WTC11 (cell line): ENCODE results near the gene UTP11. TPM values are rescaled to one million over a fixed set of nuclear protein-coding genes. Genes with fewer than 3 reads are reported as not detected.

Source experiments
- ATAC-seq: fragments of 200-7000 bp; cut with Tn5 transposase; 2 replicates; pipeline ENCODE4 v1.10.0; 2021; ENCODE audit warnings: mild to moderate bottlenecking, moderate library complexity
- CTCF ChIA-PET: fragments of 300-600 bp; sonication (Branson Sonifier 250); formaldehyde crosslinking; loops from one replicate; lab custom pipeline; 2021; ENCODE audit warnings: antibody characterized with exemption; lab: Charles Lee
- POLR2A ChIA-PET: fragments of 350-600 bp; sonication (Branson Sonifier 250); formaldehyde crosslinking; loops from one replicate; lab custom pipeline; 2021; ENCODE audit warnings: antibody characterized with exemption; lab: Charles Lee
- DNase-seq: peaks from one replicate; pipeline ENCODE4 v3.0.0; 2021; ENCODE audit warnings: low spot score
- H3K27ac Mint-ChIP-seq: 2 replicates; pipeline ENCODE4 v1.8.0; 2021; ENCODE audit warnings: mixed read lengths
- H3K27me3 Mint-ChIP-seq: 2 replicates; pipeline ENCODE4 v1.8.0; 2021; ENCODE audit warnings: low read depth, mild to moderate bottlenecking, moderate library complexity, mixed read lengths
- H3K36me3 Mint-ChIP-seq: 2 replicates; pipeline ENCODE4 v1.8.0; 2021; ENCODE audit warnings: mixed read lengths
- H3K4me1 Mint-ChIP-seq: 2 replicates; pipeline ENCODE4 v1.8.0; 2022; ENCODE audit warnings: mixed read lengths
- H3K4me3 Mint-ChIP-seq: 2 replicates; pipeline ENCODE4 v1.8.0; 2021; ENCODE audit warnings: mild to moderate bottlenecking, moderate library complexity, mixed read lengths
- H3K9me3 Mint-ChIP-seq: 2 replicates; pipeline ENCODE4 v1.8.0; 2021; ENCODE audit warnings: mixed read lengths
- CREB1 ChIP-seq: sonication (generic); formaldehyde crosslinking; IDR thresholded peaks from 2 replicates; pipeline ENCODE4 v1.8.0; 2023; ENCODE audit warnings: mild to moderate bottlenecking, missing genetic modification reagents
- ELF4 ChIP-seq: sonication (generic); formaldehyde crosslinking; IDR thresholded peaks from 2 replicates; pipeline ENCODE4 v1.8.1; 2022; ENCODE audit warnings: low read depth, mild to moderate bottlenecking, moderate library complexity, missing genetic modification reagents
- ETV6 ChIP-seq: sonication (generic); formaldehyde crosslinking; IDR thresholded peaks from 2 replicates; pipeline ENCODE4 v1.8.1; 2022; ENCODE audit warnings: mild to moderate bottlenecking, missing genetic modification reagents
- RELA ChIP-seq: sonication (generic); formaldehyde crosslinking; IDR thresholded peaks from 2 replicates; pipeline ENCODE4 v1.8.1; 2022; ENCODE audit warnings: missing genetic modification reagents, mild to moderate bottlenecking, borderline replicate concordance
- TCF7 ChIP-seq: sonication (generic); formaldehyde crosslinking; IDR thresholded peaks from 2 replicates; pipeline ENCODE4 v1.8.0; 2022; ENCODE audit warnings: mild to moderate bottlenecking, low read depth, missing genetic modification reagents, moderate library complexity
- total RNA-seq: library from RNA; stranded (reverse); gene quantifications from 3 replicates; pipeline ENCODE4 v1.2.3, GENCODE V29; 2021
- TF ChIP-seq, protein P1 (sequence below): sonication (generic); formaldehyde crosslinking; IDR thresholded peaks from 2 replicates; pipeline ENCODE4 v1.8.0; 2022; ENCODE audit warnings: missing genetic modification reagents
- TF ChIP-seq, protein P2 (sequence below): sonication (generic); formaldehyde crosslinking; IDR thresholded peaks from 2 replicates; pipeline ENCODE4 v1.8.1; 2023; ENCODE audit warnings: mild to moderate bottlenecking, missing genetic modification reagents, borderline replicate concordance
- TF ChIP-seq, protein P3 (sequence below): sonication (generic); formaldehyde crosslinking; conservative IDR thresholded peaks from 2 replicates; pipeline ENCODE4 v1.8.1; 2023; ENCODE audit warnings: mild to moderate bottlenecking, low read depth, missing genetic modification reagents, moderate library complexity
- TF ChIP-seq, protein P4 (sequence below): sonication (generic); formaldehyde crosslinking; IDR thresholded peaks from 2 replicates; pipeline ENCODE4 v1.8.0; 2022; ENCODE audit warnings: mild to moderate bottlenecking, missing genetic modification reagents

The UTP11 gene
- total RNA-seq, 1 experiment from 2014 or later: 42.2 TPM

DNA sequence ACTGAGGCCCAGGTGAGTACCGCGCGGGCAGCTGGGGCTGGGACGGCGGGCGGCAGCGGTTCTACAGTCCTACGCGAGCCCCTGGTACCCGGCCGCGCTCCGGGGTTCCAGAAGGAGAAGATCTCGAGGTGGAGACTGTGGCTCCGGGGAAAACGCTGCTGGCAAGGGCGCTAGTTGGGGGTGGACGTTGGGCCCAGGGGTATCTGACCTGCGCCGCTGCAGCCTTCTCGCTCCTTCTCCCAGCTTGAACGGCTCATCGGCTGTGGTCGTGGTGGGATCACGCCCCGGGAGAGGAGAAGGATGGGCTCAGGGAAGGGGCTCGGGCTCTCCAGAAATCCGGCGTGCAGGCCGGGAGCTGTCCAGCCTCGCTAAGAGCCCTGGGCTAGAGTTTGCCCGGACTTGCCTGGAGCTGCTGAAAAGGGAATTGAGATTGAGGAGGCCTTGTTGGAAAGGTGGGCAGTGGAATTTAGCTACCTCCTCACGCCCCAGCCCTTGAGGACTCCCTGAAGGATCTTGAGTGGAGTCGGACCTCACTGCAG is 35.1 kb downstream of the UTP11 start (continued):
- TF ChIP-seq, protein P1, sequence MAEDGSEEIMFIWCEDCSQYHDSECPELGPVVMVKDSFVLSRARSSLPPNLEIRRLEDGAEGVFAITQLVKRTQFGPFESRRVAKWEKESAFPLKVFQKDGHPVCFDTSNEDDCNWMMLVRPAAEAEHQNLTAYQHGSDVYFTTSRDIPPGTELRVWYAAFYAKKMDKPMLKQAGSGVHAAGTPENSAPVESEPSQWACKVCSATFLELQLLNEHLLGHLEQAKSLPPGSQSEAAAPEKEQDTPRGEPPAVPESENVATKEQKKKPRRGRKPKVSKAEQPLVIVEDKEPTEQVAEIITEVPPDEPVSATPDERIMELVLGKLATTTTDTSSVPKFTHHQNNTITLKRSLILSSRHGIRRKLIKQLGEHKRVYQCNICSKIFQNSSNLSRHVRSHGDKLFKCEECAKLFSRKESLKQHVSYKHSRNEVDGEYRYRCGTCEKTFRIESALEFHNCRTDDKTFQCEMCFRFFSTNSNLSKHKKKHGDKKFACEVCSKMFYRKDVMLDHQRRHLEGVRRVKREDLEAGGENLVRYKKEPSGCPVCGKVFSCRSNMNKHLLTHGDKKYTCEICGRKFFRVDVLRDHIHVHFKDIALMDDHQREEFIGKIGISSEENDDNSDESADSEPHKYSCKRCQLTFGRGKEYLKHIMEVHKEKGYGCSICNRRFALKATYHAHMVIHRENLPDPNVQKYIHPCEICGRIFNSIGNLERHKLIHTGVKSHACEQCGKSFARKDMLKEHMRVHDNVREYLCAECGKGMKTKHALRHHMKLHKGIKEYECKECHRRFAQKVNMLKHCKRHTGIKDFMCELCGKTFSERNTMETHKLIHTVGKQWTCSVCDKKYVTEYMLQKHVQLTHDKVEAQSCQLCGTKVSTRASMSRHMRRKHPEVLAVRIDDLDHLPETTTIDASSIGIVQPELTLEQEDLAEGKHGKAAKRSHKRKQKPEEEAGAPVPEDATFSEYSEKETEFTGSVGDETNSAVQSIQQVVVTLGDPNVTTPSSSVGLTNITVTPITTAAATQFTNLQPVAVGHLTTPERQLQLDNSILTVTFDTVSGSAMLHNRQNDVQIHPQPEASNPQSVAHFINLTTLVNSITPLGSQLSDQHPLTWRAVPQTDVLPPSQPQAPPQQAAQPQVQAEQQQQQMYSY (CRISPR knock-in tag): 0 out of 2 replicates have a peak, but pooled peaks have one; percentile 34
- 0 out of 2 replicates have a peak, but pooled peaks have one; percentile 46 for TF ChIP-seq CREB1 (CRISPR knock-in tag)
- no peak for TF ChIP-seq ELF4 (CRISPR knock-in tag)
- TF ChIP-seq, protein P2, sequence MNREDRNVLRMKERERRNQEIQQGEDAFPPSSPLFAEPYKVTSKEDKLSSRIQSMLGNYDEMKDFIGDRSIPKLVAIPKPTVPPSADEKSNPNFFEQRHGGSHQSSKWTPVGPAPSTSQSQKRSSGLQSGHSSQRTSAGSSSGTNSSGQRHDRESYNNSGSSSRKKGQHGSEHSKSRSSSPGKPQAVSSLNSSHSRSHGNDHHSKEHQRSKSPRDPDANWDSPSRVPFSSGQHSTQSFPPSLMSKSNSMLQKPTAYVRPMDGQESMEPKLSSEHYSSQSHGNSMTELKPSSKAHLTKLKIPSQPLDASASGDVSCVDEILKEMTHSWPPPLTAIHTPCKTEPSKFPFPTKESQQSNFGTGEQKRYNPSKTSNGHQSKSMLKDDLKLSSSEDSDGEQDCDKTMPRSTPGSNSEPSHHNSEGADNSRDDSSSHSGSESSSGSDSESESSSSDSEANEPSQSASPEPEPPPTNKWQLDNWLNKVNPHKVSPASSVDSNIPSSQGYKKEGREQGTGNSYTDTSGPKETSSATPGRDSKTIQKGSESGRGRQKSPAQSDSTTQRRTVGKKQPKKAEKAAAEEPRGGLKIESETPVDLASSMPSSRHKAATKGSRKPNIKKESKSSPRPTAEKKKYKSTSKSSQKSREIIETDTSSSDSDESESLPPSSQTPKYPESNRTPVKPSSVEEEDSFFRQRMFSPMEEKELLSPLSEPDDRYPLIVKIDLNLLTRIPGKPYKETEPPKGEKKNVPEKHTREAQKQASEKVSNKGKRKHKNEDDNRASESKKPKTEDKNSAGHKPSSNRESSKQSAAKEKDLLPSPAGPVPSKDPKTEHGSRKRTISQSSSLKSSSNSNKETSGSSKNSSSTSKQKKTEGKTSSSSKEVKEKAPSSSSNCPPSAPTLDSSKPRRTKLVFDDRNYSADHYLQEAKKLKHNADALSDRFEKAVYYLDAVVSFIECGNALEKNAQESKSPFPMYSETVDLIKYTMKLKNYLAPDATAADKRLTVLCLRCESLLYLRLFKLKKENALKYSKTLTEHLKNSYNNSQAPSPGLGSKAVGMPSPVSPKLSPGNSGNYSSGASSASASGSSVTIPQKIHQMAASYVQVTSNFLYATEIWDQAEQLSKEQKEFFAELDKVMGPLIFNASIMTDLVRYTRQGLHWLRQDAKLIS (CRISPR knock-in tag): peak; percentile 16; the same call in 1 of the 2 replicates
- TF ChIP-seq, protein P3, sequence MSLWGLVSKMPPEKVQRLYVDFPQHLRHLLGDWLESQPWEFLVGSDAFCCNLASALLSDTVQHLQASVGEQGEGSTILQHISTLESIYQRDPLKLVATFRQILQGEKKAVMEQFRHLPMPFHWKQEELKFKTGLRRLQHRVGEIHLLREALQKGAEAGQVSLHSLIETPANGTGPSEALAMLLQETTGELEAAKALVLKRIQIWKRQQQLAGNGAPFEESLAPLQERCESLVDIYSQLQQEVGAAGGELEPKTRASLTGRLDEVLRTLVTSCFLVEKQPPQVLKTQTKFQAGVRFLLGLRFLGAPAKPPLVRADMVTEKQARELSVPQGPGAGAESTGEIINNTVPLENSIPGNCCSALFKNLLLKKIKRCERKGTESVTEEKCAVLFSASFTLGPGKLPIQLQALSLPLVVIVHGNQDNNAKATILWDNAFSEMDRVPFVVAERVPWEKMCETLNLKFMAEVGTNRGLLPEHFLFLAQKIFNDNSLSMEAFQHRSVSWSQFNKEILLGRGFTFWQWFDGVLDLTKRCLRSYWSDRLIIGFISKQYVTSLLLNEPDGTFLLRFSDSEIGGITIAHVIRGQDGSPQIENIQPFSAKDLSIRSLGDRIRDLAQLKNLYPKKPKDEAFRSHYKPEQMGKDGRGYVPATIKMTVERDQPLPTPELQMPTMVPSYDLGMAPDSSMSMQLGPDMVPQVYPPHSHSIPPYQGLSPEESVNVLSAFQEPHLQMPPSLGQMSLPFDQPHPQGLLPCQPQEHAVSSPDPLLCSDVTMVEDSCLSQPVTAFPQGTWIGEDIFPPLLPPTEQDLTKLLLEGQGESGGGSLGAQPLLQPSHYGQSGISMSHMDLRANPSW: no peak
- TF ChIP-seq, protein P4, sequence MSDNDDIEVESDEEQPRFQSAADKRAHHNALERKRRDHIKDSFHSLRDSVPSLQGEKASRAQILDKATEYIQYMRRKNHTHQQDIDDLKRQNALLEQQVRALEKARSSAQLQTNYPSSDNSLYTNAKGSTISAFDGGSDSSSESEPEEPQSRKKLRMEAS (CRISPR knock-in tag): peak; percentile 38; the same call in 1 of the 2 replicates
- no peak for TF ChIP-seq TCF7 (CRISPR knock-in tag)
- TF ChIP-seq RELA (CRISPR knock-in tag): no peak
- TF ChIP-seq, all 79 proteins: peak for 11

DNA sequence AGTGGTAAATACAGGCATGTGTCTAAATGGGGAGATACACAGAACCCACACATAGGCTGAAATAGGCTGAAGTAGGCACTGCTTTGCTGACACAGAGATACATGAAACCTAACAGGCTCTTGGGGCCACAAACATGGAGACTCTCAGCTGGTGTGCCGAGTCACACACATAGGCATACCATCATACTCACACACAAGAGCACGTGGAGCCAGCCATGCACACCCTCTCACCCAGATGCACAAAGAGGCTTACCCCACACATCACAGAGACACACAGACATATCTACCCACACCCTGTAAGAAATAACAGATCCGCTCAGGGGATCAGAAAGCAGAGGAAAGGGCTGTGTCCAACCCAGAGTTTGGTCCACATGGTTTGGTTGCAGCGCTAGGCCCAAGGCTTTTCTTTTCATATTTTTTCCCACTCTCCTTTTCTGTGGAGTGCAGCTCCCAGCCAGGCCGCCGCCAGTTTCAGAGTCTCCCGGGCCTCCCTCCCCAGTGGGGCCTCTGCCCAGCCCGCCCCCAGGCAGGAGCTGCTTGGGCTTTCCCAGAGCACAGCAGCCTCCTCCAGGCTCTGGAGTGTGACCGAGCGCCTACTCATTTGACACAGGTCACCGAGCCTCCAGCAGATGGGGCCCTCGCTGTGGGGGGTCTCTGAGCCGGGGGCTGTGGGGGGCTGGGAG is 38.0 kb downstream of the UTP11 start:
- POLR2A ChIA-PET: interaction anchor here (1.1 kb wide), 1 partner anchor 452 kb away, joined by 3 read pairs; no protein-coding TSS in a partner anchor
- TF ChIP-seq ETV6 (CRISPR knock-in tag): no peak
- TF ChIP-seq, protein P1 (CRISPR knock-in tag): no peak
- TF ChIP-seq, all 79 proteins: peak for 0
- CTCF ChIA-PET: interaction anchor here (0.6 to 4.6 kb wide), 7 partner anchors 13 to 452 kb away, joined by 3 to 67 read pairs (median 5); no protein-coding TSS in a partner anchor
- DNase-seq (no peak), ATAC-seq (no peak)
- no peak overlapping the region for H3K27ac Mint-ChIP-seq
- peaks cover 21% of the 10 kb centered on the region for H3K27me3 Mint-ChIP-seq
- peaks cover 48% of the 10 kb centered on the region for H3K4me1 Mint-ChIP-seq
- H3K9me3 Mint-ChIP-seq: no peaks in the 10 kb centered on the region
- H3K4me3 Mint-ChIP-seq: no peak overlapping the region
- no peaks in the 10 kb centered on the region for H3K36me3 Mint-ChIP-seq
